ENCODE results near the gene TMPRSS13.
"Not testable (repeated sequence)": the region's sequence is repeated elsewhere in the genome, so short reads cannot be mapped to it uniquely, and the experiment has no call there.

Gene TMPRSS13

GRCh38 chr11:117869604-117870003 is 59.6 kb downstream of the TMPRSS13 start:
- DNase-seq = no peak

- no peak for DNase-seq
Observed at GRCh38 chr11:117868815-117869561, 60.2 kb downstream of the TMPRSS13 start.

GRCh38 chr11:117868088-117868487 is 61.1 kb downstream of the TMPRSS13 start:
- DNase-seq = no peak

GRCh38 chr11:117866526-117866925 is 62.7 kb downstream of the TMPRSS13 start:
- DNase-seq = no peak

- not testable (repeated sequence) for DNase-seq
Observed at GRCh38 chr11:117865546-117865945, 63.7 kb downstream of the TMPRSS13 start.

- DNase-seq = no peak
Observed at GRCh38 chr11:117863383-117863782, 65.8 kb downstream of the TMPRSS13 start.

- no peak for DNase-seq
Observed at GRCh38 chr11:117862753-117863152, 66.4 kb downstream of the TMPRSS13 start.

- DNase-seq = no peak
Observed at GRCh38 chr11:117862019-117862725, 67.0 kb downstream of the TMPRSS13 start.

- DNase-seq = no peak
Observed at GRCh38 chr11:117861151-117862018, 67.8 kb downstream of the TMPRSS13 start.

GRCh38 chr11:117860139-117860538 is 69.1 kb downstream of the TMPRSS13 start:
- DNase-seq = no peak

GRCh38 chr11:117859488-117860112 is 69.6 kb downstream of the TMPRSS13 start:
- DNase-seq = no peak

- no peak for DNase-seq
Observed at GRCh38 chr11:117859061-117859460, 70.1 kb downstream of the TMPRSS13 start.

GRCh38 chr11:117857734-117858414 is 71.3 kb downstream of the TMPRSS13 start:
- DNase-seq = no peak

GRCh38 chr11:117855912-117856651 is 73.1 kb downstream of the TMPRSS13 start:
- DNase-seq = no peak

- DNase-seq = no peak
Observed at GRCh38 chr11:117855186-117855845, 73.9 kb downstream of the TMPRSS13 start.

GRCh38 chr11:117852309-117852708 is 76.9 kb downstream of the TMPRSS13 start:
- no peak for DNase-seq

GRCh38 chr11:117851852-117852251 is 77.3 kb downstream of the TMPRSS13 start:
- no peak for DNase-seq

- DNase-seq = no peak
Observed at GRCh38 chr11:117851106-117851505, 78.1 kb downstream of the TMPRSS13 start.
